ENCODE results near the gene OR2W1.

The OR2W1 gene, protein sequence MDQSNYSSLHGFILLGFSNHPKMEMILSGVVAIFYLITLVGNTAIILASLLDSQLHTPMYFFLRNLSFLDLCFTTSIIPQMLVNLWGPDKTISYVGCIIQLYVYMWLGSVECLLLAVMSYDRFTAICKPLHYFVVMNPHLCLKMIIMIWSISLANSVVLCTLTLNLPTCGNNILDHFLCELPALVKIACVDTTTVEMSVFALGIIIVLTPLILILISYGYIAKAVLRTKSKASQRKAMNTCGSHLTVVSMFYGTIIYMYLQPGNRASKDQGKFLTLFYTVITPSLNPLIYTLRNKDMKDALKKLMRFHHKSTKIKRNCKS

GRCh38 chr6:29045075-29045474 is at the start of gene OR2W1:
Gene OR2W1, minus strand, starts transcription at chr6:29045175. Its CDS starts 0 bp downstream, at chr6:29045175.
- DNase-seq, result no peak

DNA sequence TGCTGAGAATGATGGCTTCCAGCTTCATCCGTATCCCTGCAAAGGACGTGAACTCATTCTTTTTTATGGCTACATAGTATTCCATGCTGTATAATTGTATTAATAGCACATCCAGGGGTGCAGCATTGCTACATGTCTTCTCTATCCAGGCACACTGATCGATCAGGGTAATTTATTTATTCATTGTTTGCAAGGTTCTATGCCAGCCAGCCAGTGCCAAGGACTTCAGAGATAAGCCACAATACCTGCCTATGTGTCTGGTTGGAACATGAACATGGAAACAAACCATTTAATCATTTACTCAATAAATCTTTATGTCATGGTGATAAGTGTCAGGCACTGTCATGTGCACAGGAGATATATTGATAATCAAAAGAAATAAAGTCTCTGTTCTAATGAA is 48.0 kb upstream of the OR2W1 start:
- DNase-seq, result no peak

- DNase-seq, result no peak
These were observed 42.2 kb upstream of the OR2W1 start, which contains the start of gene OR2B3 for GRCh38 chr6:29087213-29087612. Gene OR2B3, minus strand, starts transcription at chr6:29087313. Its CDS starts 65 bp downstream, at chr6:29087248.

DNA sequence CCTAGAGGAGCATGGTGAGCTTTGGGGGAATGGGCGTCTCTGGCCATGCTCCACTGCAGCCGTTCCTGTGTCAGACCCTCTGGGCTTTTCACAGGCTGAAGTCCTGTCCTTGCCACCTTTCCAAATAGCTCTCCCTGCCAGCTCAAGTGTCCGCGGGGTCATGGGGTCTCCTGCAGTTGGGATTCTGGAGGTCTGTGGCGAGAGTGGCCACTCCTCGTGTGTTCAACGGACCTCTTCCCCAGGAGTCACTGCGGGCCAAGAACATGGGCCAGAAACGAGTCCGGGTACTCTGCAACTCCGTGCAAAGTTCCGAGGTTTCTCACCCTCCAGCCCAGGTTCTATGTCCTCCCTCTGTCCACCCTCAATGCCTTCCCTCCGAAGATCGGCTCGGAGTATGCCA is 37.5 kb upstream of the OR2W1 start:
- no peak for DNase-seq

GRCh38 chr6:29081312-29081711 is 36.3 kb upstream of the OR2W1 start:
- no peak for DNase-seq

DNA sequence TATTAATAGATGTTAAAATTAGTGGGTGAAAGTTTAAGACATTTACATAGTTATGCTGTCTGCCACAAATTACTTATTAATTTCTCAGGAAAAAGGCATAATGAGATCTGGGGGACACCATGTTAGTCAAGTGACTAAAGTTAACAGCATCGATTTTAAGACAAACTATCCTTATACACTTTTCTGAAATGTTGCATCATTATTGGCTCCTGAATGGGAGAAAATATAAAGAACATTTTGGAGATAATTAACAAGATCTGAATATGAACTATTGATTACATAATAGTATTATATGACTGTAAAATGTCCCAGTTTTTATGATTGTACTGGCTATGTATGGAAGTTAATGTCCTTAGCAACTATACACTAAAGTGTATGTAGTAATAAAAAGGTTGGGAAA is 34.2 kb upstream of the OR2W1 start:
- DNase-seq, result no peak

- no peak for DNase-seq
These were observed 27.1 kb upstream of the OR2W1 start for GRCh38 chr6:29071831-29072723.

DNA sequence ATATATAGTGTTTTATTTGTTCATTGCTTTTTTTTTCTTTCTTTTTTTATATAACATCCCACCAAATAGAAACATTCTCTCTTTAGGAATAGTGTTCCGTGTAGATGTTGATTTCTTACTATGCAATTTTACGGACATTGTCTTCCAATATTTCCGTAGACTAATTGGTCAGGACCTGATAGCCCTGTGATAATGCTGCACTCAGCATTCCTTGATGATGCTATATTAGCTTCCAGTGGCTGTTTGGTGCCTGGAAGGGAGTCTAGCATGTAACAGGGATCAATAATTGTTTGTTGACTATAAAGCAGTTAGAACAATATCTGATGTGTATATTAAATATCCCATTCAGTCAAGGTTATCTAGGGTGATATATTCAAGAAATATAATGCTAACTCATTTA is 6.7 kb upstream of the OR2W1 start:
- DNase-seq, result no peak

- no peak for DNase-seq
These were observed 9.0 kb downstream of the OR2W1 start for GRCh38 chr6:29035951-29036350.

GRCh38 chr6:29028821-29029220 is 16.2 kb downstream of the OR2W1 start:
- DNase-seq, result no peak

DNA sequence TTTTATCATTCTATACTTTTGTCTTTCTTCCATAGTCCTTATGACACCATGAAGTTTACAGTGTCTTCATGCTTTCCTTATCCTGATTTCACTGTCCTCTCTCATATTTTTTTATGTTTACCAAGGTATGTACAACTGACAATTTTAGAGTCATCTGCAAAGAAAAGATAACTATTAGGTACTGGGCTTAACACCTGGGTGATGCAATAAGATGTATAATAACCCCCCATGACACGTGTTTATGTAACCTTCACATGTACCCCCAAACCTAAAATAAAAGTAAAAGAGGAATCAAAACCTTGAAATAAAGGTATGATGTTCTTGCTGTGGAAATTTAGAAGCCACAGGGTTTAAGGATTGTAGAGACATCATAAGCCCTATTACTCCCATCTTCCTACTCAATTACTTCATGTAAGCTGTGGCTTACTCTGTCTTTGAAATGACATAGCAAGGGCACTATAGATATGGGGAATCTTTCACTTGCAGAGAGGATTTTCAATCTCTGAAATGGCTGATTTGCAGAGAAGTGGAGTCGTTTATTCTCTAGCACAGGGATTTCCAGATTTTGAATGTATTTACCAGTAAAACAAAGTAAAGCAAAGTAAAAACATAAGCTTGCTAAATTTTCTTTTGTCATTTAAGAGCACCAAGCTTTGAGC is 18.9 kb downstream of the OR2W1 start:
- DNase-seq, result no peak

- DNase-seq, result no peak
These were observed 23.5 kb downstream of the OR2W1 start for GRCh38 chr6:29021434-29021833.

- no peak for DNase-seq
These were observed 25.3 kb downstream of the OR2W1 start for GRCh38 chr6:29019629-29020028.

- DNase-seq, result no peak
These were observed 27.6 kb downstream of the OR2W1 start for GRCh38 chr6:29017428-29017802.

- peak; percentile 80 for DNase-seq
These were observed 28.2 kb downstream of the OR2W1 start for GRCh38 chr6:29016559-29017427.

- no peak for DNase-seq
These were observed 30.0 kb downstream of the OR2W1 start for GRCh38 chr6:29014729-29015608.

GRCh38 chr6:29011276-29011734 is 33.7 kb downstream of the OR2W1 start:
- DNase-seq, result peak; percentile 42

- DNase-seq, result no peak
These were observed 35.6 kb downstream of the OR2W1 start for GRCh38 chr6:29009358-29009757.

DNA sequence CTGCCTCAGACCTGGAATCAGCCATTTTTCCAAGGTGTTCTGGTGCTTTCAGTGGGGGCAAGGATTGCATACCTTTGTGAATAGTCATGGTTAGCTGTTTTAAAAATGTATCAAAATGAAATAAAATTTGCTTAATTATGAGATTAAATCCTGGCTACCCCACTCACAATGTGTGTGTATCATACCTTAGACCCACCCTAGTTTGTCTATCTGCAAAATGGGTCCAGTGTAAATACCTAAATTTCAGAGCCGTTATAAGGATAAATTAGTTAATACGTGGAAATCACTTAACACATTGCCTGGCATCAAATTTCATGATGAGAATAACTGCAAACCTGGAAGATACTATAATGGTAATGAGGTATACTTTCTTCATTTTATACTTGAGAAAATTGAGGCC is 36.9 kb downstream of the OR2W1 start:
- no peak for DNase-seq

GRCh38 chr6:29005183-29005885 is 39.6 kb downstream of the OR2W1 start, which contains the start of gene ZNF311:
Gene ZNF311, minus strand, starts transcription at chr6:29005315. Its CDS starts 1,361 bp downstream, at chr6:29003954.
- peak; percentile 43 for DNase-seq
